ENCODE results near the gene POMT1. TPM values are rescaled to one million over a fixed set of nuclear protein-coding genes. Genes with fewer than 3 reads are reported as not detected.

Gene POMT1
- total RNA-seq, 2 donors from 2014 or later: 47.3 to 52.1 TPM

DNA sequence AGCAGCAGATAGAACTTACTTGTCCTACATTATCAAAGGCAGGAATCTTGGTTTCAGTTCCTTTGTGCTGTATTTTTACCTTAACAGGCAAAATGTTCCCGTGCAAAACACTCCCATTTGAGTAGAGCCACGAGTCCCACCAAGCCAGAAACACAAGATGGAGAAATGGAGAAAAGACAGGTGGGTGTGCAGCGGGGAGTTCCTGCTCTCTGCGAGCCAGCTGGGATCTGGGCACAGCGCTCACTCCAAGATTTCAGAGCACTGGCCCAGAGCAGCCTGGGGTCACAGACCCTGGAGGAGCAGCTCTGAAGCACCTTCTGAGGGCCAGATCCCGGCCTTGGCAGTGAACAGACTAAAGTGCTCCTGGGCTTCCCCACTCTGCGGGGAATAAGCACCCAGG is 25.5 kb downstream of the POMT1 start:
- DNase-seq (no peak), ATAC-seq (replicated peaks in 1 of 2) (no peak)
- Mint-ChIP-seq H3K27me3 (ENCODE audit: low read depth) (no peaks in the 10 kb centered on the region), H3K27ac (no peak overlapping the region), H3K4me1 (ENCODE audit: low read depth) (peaks cover 13% of the 10 kb centered on the region), H3K36me3 (ENCODE audit: insufficient read depth in 2 of 2) (peaks cover 0 to 2% of the 10 kb centered on the region in 2 donors), H3K9me3 (no peaks in the 10 kb centered on the region), H3K4me3 (peak overlapping the region in 1 of 2 donors; percentile 36)

GRCh38 chr9:131528886-131529505 is 26.3 kb downstream of the POMT1 start:
- peaks cover 17% of the 10 kb centered on the region for H3K4me1 Mint-ChIP-seq (ENCODE audit: low read depth)
- peaks cover 0 to 2% of the 10 kb centered on the region in 2 donors for H3K36me3 Mint-ChIP-seq (ENCODE audit: insufficient read depth in 2 of 2)
- no peaks in the 10 kb centered on the region for H3K9me3 Mint-ChIP-seq
- no peak for DNase-seq
- no peaks in the 10 kb centered on the region for H3K27me3 Mint-ChIP-seq (ENCODE audit: low read depth)
- no peak overlapping the region for H3K27ac Mint-ChIP-seq
- no peak for ATAC-seq (replicated peaks in 1 of 2)
- H3K4me3 Mint-ChIP-seq: peak overlapping the region in 1 of 2 donors; percentile 24

GRCh38 chr9:131529597-131530545 is 27.2 kb downstream of the POMT1 start:
- ATAC-seq (replicated peaks in 1 of 2) (no peak), DNase-seq (no peak)
- Mint-ChIP-seq H3K9me3 (no peaks in the 10 kb centered on the region), H3K4me1 (ENCODE audit: low read depth) (peaks cover 20% of the 10 kb centered on the region), H3K4me3 (peak overlapping the region; percentile 84 to 89), H3K36me3 (ENCODE audit: insufficient read depth in 2 of 2) (peaks cover 0 to 2% of the 10 kb centered on the region in 2 donors), H3K27ac (no peak overlapping the region), H3K27me3 (ENCODE audit: low read depth) (no peaks in the 10 kb centered on the region)

DNA sequence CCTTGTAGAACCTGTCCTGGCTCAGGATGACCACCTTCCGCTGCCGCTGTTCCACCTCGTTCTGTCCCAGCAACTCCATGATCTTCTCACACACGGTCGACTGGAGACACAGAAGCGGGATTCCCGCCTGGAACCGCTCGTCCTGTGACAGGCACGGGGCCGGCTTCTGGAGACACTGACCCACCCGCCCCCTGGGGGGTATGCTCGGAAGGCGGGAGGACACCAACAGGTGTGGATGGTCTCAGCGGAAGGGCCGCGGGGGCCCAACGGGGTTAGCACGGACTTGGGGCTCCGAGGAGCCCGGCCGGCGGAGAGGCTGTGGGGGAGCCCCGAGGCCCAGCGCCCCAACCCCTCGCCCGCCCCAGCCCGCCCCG is 27.8 kb downstream of the POMT1 start:
- Mint-ChIP-seq H3K27me3 (ENCODE audit: low read depth) (no peaks in the 10 kb centered on the region), H3K4me1 (ENCODE audit: low read depth) (peaks cover 21% of the 10 kb centered on the region), H3K27ac (no peak overlapping the region), H3K4me3 (peak overlapping the region; percentile 84 to 89), H3K9me3 (no peaks in the 10 kb centered on the region), H3K36me3 (ENCODE audit: insufficient read depth in 2 of 2) (peaks cover 0 to 2% of the 10 kb centered on the region in 2 donors)
- ATAC-seq (replicated peaks in 1 of 2) (peak; percentile 21 to 30), DNase-seq (peak; percentile 28 to 37)

GRCh38 chr9:131530920-131531832 is 28.5 kb downstream of the POMT1 start, which contains the start of gene UCK1:
Gene UCK1 (minus strand): TSS chr9:131531263. CDS start chr9:131531174, 89 bp downstream.
- Mint-ChIP-seq H3K27ac (no peak within 1 kb of the TSS), H3K36me3 (ENCODE audit: insufficient read depth in 2 of 2) (peaks cover 0 to 2% of the 10 kb centered on the region in 2 donors), H3K4me1 (ENCODE audit: low read depth) (peaks cover 21% of the 10 kb centered on the region)

DNA sequence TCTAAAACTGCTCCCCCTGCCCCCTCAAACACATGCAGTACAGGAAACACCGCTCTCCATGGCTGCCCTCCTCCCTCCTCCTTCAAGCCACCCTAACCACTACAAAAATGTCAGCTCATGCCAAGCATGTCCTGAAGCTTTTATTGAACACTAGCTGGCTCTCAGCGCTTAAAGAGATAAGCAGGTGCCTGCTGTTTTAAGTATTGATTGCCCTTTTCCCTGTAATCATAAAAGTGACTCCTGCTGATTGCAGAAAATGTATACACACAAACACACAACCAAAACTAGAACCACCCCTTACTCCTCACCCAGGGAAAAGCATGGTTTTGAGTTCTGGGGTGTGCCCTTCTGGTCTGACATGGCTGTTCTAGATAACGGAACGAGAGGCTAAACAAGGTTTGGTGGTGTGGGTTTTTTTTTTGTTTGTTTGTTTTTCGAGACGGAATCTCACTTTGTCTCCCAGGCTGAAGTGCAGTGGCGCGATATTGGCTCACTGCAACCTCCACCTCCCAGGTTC is 32.1 kb downstream of the POMT1 start:
- H3K27ac Mint-ChIP-seq: no peak overlapping the region
- peaks cover 20% of the 10 kb centered on the region for H3K4me1 Mint-ChIP-seq (ENCODE audit: low read depth)
- no peaks in the 10 kb centered on the region for H3K27me3 Mint-ChIP-seq (ENCODE audit: low read depth)
- no peaks in the 10 kb centered on the region for H3K36me3 Mint-ChIP-seq (ENCODE audit: insufficient read depth in 2 of 2)
- DNase-seq (no peak), ATAC-seq (replicated peaks in 1 of 2) (no peak)
- H3K9me3 Mint-ChIP-seq: no peaks in the 10 kb centered on the region
- H3K4me3 Mint-ChIP-seq: no peak overlapping the region

More at GRCh38 chr9:131530920-131531832, 28.5 kb downstream of the POMT1 start, which contains the start of gene UCK1:
- H3K27me3 Mint-ChIP-seq (ENCODE audit: low read depth): no peaks in the 10 kb centered on the region
- H3K9me3 Mint-ChIP-seq: no peaks in the 10 kb centered on the region
- ATAC-seq (replicated peaks in 1 of 2) (peak; percentile 97 to 98), DNase-seq (peak; percentile 82 to 85)
- H3K4me3 Mint-ChIP-seq: peak within 1 kb of the TSS; percentile 84 to 89

DNA sequence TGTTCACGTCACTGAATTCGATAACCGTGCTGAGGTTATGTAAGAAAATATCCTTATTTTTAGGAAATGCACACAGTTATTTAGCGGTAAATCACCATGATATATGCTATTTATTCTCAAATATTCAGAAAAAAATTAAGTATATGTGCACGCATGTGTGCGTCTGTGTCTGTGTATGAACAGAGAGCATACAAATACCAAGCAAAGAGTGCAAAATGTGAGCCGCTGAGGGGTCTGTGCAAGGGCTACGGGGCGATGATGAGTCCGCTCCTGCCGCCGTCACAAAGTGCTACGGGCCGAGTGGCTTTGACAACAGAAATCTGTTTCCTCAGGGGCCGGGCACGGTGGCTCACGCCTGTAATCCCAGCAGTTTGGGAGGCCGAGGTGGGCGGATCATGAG is 35.2 kb downstream of the POMT1 start:
- H3K27ac Mint-ChIP-seq: no peak overlapping the region
- peaks cover 0 to 4% of the 10 kb centered on the region in 2 donors for H3K9me3 Mint-ChIP-seq
- H3K4me3 Mint-ChIP-seq: no peak overlapping the region
- peaks cover 14% of the 10 kb centered on the region for H3K4me1 Mint-ChIP-seq (ENCODE audit: low read depth)
- DNase-seq (no peak), ATAC-seq (replicated peaks in 1 of 2) (no peak)
- peaks cover 3 to 4% of the 10 kb centered on the region in 2 donors for H3K36me3 Mint-ChIP-seq (ENCODE audit: insufficient read depth in 2 of 2)
- no peaks in the 10 kb centered on the region for H3K27me3 Mint-ChIP-seq (ENCODE audit: low read depth)

- Mint-ChIP-seq H3K27ac (no peak overlapping the region), H3K27me3 (ENCODE audit: low read depth) (peaks cover 2% of the 10 kb centered on the region), H3K36me3 (ENCODE audit: insufficient read depth in 2 of 2) (peaks cover 10 to 13% of the 10 kb centered on the region in 2 donors), H3K4me1 (ENCODE audit: low read depth) (peaks cover 6% of the 10 kb centered on the region), H3K9me3 (peaks cover 9% of the 10 kb centered on the region in 2 donors), H3K4me3 (no peak overlapping the region)
- ATAC-seq (replicated peaks in 1 of 2) (peak in 1 of 2 donors; percentile 33), DNase-seq (no peak)
Observed at GRCh38 chr9:131539223-131539923, 36.7 kb downstream of the POMT1 start.

GRCh38 chr9:131543141-131543540 is 40.4 kb downstream of the POMT1 start:
- no peak overlapping the region for H3K27ac Mint-ChIP-seq
- no peak for ATAC-seq (replicated peaks in 1 of 2)
- peaks cover 20% of the 10 kb centered on the region for H3K27me3 Mint-ChIP-seq (ENCODE audit: low read depth)
- peaks cover 10 to 11% of the 10 kb centered on the region in 2 donors for H3K9me3 Mint-ChIP-seq
- peaks cover 13 to 21% of the 10 kb centered on the region in 2 donors for H3K36me3 Mint-ChIP-seq (ENCODE audit: insufficient read depth in 2 of 2)
- no peak overlapping the region for H3K4me3 Mint-ChIP-seq
- H3K4me1 Mint-ChIP-seq (ENCODE audit: low read depth): peaks cover 10% of the 10 kb centered on the region
- no peak for DNase-seq

GRCh38 chr9:131545003-131545785 is 42.5 kb downstream of the POMT1 start, which contains the start of gene PRRT1B:
Gene PRRT1B (plus strand): TSS chr9:131545523. CDS start chr9:131545616, 93 bp downstream.
- Mint-ChIP-seq H3K4me3 (peak within 1 kb of the TSS; percentile 68 to 80), H3K9me3 (peaks cover 11 to 15% of the 10 kb centered on the region in 2 donors), H3K27me3 (ENCODE audit: low read depth) (peaks cover 40% of the 10 kb centered on the region), H3K4me1 (ENCODE audit: low read depth) (peaks cover 10% of the 10 kb centered on the region), H3K27ac (no peak within 1 kb of the TSS), H3K36me3 (ENCODE audit: insufficient read depth in 2 of 2) (peaks cover 14 to 30% of the 10 kb centered on the region in 2 donors)
- DNase-seq: no peak
- no peak for ATAC-seq (replicated peaks in 1 of 2)

GRCh38 chr9:131545786-131546335 is 43.1 kb downstream of the POMT1 start:
- H3K4me3 Mint-ChIP-seq: peak overlapping the region; percentile 68 to 80
- H3K4me1 Mint-ChIP-seq (ENCODE audit: low read depth): peaks cover 10% of the 10 kb centered on the region
- DNase-seq (no peak), ATAC-seq (replicated peaks in 1 of 2) (peak; percentile 17 to 24)
- H3K27me3 Mint-ChIP-seq (ENCODE audit: low read depth): peaks cover 45% of the 10 kb centered on the region
- peaks cover 14 to 30% of the 10 kb centered on the region in 2 donors for H3K36me3 Mint-ChIP-seq (ENCODE audit: insufficient read depth in 2 of 2)
- H3K27ac Mint-ChIP-seq: no peak overlapping the region
- H3K9me3 Mint-ChIP-seq: peaks cover 11 to 15% of the 10 kb centered on the region in 2 donors
